HG02840 (cell line): Measurements from ENCODE around the gene TOGARAM2.
"Not testable (repeated sequence)": the region's sequence is repeated elsewhere in the genome, so short reads cannot be mapped to it uniquely, and the experiment has no call there.

Source experiments
- ATAC-seq: cut with Tn5 transposase; IDR thresholded peaks from one replicate; pipeline ENCODE4 v1.9.1; 2021; ENCODE audit warnings: mild to moderate bottlenecking, moderate library complexity, moderate number of reproducible peaks; ENCODE audit not compliant: unreplicated experiment, low FRiP score

The TOGARAM2 gene

DNA sequence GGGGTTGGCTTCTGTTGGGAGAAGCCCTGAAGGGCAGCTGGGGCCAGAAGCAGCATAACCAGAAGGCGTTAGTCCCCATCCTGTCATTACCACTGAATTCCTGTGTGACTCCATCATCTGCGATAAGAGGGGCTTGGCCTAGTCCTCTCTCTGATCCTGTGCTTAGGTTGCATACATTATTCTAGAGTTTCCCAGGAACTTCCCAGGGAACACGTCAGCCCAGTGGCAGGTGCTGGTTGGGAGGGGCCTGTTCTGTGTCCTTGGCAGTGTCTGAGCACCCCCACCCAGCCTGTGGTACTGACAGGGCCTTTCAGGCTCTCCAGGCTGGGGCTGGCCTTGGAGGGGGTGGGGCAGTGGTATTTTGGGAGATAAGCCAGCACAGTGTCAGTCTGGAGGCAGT is 4.5 kb upstream of the TOGARAM2 start:
- no peak for ATAC-seq

DNA sequence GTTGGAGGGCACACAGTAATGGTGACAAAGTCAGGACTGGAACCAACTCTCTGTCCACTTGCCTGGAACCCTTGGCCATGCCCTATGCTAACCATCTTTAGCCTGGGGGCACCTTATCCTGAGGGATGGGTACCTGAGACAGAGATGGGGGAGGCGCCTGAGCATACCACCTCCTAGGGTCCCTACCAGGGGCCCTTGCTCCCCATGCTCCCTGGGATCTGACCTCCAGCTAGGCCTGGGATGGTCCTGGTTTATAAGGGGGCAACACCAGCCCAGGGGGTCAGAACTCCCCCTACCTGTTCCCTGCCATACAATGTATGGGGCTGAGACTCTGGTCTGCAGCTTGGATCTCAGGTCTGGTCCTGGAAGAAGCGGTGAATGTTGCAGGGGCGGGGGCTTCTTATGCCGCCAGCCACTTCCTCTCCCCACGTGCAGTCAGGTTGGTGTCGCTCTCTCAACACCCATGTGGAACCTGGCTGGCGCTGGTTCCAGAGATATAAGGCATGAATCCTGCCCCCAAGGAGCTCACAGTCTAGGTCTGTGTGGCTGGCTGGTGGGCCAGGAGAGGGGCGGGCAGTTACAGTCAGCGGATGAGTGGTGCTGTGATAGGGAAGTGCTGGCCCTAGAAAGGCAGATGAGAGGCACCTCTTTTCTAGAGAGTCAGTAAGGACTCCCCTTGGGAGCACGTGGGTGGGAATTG is 3.8 kb upstream of the TOGARAM2 start:
- no peak for ATAC-seq

DNA sequence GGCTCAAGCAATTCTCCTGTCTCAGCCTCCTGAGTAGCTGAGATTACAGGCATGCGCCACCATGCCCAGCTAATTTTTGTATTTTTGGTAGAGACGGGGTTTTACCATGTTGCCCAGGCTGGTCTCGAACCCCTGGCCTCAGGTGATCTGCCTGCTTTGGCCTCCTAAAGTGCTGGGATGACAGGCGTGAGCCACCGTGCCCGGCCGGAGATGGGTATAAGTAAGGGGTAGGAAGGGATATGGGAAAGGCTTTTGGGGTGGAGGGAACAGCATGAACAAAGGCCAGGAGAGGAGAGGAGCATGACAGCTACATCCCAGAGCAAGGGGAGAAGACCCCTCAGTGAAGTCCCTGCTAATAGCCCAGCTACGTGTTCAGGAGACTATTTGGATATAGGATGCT is 3.1 kb upstream of the TOGARAM2 start:
- not testable (repeated sequence) for ATAC-seq

DNA sequence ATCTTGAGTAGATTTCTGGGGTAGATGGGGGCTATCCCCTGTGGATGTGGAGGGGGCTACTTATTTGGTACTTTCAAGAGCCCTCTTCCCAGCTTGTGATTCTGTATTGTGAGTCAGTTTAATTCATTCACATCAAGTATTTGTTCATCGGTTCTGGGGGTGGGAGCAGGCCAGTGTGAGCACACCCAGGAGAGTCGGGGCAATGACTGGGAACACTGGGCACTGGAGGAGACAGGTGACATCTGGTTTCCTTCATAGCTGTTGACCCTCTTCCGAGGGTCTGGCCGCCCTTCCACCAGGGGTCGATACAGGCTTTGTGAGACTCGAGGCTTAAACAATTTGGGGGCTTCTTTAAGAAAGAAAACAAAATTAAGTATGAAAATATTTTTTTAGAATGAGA is 2.5 kb upstream of the TOGARAM2 start:
- ATAC-seq, result no peak

DNA sequence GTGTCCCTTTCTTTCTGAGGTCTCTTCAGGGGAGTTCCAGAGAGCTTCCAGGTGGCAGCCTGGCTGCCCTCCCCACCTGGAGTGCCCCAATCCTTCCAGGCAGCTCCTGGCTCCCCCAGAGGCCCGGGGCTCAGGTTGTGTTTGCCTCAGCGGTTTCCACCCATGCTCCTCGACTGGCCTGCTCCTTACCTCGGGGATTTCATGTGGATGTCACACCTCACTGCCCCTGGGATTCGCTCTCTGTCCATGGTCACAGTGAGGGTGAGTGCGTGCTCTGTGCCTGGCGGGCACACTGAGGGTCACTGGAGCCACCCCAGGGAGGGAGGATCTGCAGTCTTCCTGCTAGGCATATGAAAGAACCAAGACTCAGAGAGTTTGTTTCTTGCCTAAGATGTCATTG is 2.1 kb upstream of the TOGARAM2 start:
- no peak for ATAC-seq

DNA sequence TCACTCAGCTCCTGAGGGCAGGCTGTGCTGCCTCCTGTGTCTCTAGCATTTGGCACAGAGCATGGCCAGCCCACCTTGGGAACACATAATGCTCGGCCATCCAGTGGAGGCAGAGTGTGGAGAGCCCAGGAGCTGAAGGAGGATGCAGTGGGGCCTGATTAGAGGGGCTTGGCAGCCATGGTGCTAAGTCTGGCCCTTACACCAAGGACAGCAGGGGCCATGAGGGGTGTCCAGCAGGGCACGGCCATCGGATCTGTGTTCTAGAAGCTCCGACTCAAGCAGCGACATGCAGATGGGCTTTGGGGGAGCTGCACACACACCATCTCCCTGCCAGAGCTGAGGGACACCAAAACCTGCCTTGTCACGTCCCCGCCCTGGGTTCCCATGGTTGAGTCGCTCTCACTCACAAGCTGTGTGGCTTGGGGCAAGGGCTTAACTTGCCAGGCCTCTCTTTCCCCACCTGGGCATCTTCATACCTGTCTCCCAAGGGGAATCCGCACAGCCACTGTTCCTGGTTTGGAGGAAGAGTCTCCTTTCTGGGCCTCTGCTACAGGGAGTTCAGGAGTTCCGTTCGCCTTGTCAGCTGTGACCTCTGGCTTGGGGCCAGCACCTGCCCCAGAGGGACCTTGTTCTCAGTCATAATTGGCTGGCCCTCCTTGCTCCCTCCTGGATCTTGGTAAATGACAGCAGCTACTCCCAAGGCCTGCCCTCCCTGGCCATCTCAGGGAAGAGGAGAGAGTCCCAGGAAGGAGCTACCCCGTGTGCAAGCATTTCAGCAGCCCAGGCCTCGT is 1.3 kb upstream of the TOGARAM2 start:
- ATAC-seq, result no peak

DNA sequence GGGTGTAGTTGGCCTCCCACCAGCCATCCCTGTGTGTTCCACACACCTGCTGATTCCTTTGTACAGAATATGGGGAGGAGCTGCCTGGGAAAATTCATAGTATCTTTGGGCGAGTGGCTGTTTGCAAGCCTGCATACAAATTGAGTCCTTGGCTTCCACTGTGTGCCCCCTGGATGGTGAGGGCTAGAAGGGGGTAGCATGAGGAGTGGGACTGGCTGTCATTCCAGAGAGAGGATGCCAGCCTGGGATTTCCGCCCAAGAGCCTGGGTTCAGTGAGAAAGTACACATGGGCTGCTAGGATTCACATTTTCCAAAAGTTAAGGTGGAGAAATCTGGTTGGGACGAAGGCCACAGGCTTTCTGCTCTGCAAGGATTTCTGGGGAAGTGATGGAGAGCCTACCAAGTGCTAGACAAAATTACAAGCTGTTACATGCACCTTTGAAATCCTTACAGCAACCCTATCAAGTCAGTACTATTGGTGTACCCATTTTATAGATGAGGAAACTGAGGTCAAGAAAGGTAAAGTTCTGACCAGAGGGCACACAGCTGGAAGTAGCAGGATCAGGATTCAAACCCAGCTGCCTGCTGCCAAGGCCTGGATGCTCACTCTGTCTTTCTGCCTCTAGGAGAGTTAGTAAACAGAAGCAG is 606 bp upstream of the TOGARAM2 start:
- ATAC-seq, result no peak

DNA sequence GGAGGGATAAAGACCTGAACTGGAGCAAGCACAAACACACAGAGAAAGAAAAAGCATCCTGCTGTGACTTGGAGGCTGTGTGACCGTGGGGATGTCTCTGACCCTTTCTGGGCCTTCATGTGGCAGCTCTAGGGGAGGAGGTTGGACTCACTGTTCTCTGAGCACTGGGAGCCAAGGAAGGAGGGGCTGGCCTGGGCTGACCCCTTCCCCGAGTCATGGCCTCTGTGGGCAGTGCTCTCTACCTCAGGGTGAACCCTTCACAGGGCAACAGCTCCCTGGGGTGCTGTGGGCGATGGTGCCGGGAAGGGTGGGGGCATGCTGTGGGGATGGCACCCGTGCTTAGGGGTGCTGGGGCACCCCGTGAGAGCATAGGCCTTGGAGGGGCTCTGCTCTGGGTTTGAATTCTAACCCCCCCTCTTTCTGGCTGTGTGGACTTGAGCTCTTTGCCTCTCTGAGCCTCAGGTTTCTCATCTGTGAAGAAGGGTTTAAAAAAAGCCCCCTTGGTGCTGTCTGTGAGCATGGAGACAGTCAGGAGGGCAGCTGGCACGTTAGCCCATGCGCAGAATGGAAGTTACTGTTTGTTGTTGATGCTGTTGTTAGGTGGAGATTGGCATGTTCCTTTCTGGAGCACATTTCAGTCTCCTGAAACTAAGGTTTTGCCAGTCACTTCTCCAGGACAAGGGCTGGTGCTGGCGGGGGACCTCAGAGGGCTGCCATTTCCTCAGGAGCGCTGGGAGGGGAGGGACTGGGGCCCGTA is 700 bp downstream of the TOGARAM2 start:
- no peak for ATAC-seq

DNA sequence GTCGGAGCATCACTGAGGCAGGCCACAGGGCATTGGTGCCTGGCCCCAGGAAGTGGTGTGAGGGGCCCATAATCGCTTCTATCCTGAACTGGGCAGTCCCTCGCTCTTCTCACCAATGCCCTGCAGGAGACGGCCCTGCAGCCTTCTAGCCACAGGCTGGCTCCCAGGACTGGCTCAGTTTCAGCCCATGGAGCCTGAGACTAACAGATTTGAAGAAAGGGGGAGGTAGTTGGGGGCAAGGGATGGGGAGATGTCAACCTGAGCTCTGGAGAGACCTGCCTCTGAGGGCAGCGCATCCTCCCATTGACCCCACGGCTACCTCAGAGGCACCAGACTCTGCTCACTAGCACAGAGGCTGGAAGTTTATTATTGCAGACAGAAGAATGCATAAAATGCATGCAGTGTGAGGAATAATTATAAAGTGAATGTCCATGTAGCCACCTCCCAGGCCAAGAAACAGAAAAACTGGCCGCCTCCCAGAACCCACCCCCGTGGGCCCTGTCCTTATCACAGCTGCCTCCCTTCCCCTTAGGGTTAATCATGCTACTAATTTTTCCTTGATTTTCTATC is 1.4 kb downstream of the TOGARAM2 start:
- no peak for ATAC-seq

DNA sequence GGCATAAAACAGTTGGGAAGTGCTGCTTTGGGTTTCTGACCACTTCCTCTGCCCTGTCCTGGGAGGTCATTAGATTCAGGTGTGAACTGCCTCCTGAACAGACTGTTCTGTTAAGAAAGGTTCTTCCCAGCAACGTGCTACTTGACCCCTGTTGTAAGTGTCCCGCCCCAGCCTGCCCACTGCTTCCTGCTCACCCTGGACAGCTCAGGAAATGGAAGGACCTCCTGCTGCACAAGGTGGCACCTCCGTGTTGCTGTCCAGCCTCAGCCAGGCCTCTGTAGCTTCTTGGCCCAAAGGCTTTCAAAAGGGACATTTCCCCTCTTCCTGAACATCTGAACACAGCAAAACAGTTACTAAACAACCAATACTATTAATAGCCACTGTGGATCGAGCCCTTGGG is 5.3 kb downstream of the TOGARAM2 start:
- no peak for ATAC-seq

DNA sequence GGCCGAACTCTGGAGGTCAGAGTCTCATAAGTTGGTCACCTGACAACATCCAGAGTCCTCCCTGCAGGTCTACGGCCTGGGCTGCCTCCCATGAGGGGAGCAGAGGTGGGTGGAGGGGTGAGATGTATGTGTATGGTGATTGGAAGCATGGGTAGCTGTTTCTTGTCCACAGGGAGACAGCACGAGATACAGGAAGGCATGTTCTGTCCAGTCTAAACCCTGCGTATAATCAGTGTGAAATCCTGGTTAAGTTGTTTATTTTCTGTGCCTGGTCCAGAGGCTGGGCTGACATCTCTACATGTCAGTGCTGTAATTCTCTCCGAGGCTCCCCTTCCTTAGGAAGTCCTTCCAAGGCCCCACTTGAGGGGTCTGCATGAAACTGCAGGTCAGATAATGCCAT is 8.9 kb downstream of the TOGARAM2 start:
- ATAC-seq, result no peak

DNA sequence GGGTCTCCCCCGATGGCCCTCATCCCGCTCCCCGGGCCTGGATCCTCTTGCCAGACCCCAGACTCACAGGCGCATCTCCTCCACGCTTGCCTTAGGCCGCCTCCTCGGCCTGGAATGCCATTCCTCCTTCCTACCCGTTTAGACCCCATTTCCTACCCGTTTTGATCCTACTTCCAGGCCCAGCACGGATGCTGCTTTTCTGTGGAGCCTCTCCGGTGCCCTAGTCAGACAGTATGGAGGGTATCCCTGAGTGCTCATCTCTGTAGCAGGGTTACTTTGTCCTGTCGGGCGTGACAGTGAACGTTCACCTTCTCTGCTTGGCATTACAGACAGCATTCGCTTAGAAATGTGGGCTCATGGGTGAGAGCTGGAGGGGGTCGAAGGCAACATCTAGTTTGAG is 9.3 kb downstream of the TOGARAM2 start:
- ATAC-seq, result no peak

DNA sequence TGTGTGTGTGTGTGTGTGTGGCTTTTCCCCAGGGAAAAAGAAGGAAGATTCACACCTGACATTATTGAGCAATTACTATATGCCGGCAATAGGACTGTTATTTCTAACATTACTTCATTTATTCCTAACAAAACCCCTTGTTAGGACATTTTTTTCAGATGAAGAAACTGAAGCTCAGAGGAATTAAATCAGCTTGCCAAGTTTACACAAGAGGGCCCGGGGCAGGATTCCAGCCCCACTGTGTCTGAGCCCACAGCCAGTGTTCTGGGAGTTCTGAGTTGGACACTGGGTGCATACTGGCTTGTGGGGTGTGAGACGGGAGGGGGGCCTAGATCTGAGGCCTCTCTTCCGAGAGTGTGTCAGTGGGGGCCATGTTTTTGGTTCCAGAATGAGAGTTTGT is 9.9 kb downstream of the TOGARAM2 start:
- ATAC-seq, result no peak

DNA sequence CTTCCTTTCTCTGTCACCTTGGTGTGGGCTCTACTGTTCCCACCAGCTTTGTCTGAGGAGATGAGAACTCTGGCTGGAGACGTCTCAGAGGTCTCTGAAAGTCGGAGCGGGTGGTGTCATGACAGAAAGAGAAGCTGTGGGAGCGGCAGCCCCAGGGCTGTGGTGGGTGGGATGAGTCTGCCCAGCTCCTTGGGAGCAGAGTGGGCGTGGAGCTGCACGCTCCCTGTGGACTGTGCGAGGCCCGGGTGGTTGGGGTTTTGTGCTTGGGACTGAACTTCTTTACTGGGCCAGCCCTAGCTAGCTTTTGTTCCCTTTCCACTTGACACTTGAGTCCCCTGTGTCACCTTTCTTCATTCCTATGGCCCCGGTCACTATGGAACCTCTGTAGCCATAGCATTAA is 10.4 kb downstream of the TOGARAM2 start:
- ATAC-seq, result no peak

DNA sequence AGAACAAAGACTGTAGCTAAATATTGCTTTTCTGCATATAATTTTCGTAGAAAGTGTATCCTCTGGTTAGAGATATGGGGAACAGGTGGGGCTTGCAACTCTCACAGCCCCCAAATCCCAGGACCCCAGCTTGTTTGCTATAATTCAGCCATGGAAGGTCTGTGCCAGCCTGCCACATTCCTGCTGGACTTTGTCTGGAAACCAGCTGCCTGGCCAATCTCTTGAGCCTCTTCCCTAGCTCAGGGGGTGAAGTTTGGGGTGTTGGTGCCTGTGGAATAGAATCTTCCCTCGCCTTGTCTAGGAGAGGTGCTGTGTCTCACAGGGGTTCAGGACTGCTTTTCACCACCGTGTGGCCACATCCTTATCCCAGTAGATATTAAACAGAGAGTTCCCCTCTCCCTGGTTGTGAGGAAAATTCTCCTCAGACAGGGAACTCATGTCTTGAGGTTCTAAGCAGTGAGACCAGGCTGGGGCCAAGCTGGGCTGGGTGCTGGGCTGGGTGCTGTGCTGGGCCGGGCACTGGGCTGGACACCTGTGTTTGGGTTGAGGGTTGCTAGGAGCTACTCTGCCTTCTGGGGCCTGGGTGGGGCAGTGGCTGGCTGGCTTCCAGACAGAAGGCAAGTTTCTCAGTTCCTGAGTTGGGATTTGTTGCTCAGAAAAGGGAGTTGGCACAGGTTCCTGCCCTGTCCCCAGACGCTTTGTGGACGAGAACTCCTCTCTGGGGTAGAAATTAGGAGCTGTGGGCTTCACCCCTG is 12.3 kb downstream of the TOGARAM2 start:
- ATAC-seq, result no peak

DNA sequence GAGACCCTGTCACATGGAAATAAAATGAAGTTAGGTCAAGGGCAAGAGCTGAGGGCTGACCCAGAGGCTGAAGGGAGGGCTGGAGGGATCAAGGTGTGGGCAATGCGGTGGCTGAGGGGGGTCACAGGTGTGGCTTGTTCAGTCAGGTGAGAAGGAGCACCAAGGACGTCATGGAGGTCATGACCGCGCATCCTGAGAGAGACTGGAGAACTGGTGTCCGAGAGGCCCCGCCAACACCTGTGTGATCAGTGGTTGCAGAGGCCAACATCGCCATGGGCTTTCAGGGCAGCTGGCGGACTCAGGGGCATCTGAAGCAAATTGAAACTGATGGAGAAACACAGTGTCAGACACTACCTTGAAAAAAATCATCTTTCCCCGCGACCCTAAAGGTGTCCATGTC is 13.0 kb downstream of the TOGARAM2 start:
- no peak for ATAC-seq

DNA sequence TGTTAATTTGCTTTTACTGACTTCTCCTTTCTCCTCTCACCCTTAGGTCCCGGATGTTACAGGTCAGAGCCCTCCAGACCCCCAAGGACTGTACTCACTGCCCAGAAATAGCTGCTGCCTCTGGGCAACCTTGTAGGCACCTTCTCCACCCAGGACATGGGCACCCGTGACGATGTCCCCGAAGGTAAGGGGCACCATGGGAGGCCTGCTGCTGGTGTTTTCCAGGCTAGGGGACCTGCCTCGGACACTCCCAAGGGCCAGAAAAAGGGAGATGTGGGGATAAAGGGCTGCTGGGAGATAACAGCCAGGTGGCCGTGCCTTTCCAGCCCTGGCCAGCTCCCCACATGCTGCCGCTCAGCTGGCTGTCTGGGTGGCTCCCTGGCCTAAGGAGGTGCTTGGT is 13.6 kb downstream of the TOGARAM2 start:
- no peak for ATAC-seq

DNA sequence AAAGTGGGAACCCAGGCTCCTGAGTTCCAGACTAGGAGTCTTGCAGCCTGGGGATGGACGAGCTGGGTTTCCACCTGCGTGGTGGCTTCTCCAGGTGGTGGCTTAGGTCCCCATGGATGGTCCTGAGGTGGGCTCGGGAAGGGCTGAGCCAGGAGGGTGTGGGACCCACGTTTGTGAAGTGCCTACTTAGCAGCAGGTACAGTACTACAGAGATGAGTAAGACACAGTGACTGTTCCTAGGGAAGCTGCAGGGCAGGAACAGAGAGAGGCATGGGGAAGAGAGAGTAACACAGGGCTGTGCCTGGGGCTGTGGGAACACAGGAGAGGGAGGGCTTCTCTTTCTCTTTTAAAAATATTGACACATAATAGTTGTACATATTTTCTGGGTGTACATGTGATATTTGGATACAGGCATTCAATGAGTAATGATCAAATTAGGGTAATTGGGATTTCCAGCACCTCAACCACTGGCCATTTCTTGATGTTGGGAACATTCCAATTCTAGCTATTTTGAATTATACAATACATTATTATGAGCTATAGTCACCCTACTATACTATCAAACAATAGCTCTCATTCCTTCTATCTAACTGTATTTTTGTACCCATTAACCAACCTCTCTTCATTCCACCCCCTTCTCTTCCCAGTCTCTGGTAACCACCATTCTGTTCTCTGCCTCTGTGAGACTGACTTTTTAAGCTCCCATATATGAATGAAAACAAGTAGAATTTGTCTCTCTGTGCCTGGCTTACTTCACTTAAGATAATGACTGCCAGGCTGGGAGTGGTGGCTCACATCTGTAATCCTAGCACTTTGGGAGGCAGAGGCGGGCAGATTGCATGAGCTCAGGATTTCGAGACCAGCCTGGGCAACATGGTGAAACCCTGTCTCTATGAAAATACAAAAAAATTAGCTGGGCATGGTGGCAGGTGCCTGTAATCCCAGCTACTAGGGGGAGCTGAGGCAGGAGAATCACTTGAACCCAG is 15.0 kb downstream of the TOGARAM2 start:
- no peak for ATAC-seq
